Measurements from ENCODE around the gene NRCAM. TPM values are rescaled to one million over a fixed set of nuclear protein-coding genes. Genes with fewer than 3 reads are reported as not detected.

Gene NRCAM
- total and polyA plus RNA-seq, 8 donors, result 10.6 to 36.7 (median 16.2) TPM

DNA sequence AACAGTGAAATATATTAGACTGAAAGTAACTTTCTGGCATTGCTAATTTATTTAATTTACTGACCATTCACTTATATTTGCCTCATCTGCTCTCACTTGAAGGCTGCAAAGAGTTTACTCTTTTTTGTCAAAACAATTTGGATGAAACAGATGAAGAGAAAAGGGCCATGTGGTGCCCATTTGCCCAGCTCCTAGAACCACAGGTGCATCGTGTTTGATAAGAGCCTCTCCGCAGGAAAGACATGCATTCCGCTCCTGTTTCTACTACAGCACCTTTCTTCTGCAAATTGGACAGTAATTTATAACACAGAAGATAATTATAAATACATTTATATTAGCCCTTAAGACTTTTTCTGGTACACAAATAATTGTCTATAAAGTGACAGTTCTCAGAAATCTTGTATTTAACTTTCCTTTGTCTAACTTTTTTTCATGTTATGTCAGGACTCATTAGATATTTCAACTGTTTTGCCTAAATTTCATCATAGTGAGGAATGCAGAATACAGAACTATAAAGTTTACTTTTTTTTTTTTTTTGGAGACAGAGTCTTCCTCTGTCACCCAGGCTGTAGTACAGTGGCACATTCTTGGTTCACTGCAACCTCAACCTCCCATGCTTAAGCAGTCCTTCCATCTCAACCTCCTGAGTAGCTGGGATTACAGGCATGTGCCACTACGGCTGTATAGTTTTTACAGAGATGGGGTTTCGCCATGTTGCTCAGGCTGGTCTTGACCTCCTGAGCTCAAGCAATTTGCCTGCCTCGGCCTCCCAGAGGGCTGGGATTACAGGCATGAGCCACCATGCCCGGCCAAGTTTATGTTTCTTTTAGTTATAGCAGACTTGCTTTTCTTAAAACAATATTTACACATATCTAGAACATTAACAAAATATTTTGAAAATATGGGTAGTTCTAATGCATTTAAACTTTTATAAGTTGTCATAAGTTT, 326.9 kb downstream of the NRCAM start:
- no peaks in the 10 kb centered on the region for H3K4me1 ChIP-seq
- no peak overlapping the region for H3K4me3 ChIP-seq
- H3K36me3 ChIP-seq, result no peaks in the 10 kb centered on the region
- no peak overlapping the region for H3K27ac ChIP-seq
- H3K27me3 ChIP-seq, result no peaks in the 10 kb centered on the region
- TF ChIP-seq, protein P1, sequence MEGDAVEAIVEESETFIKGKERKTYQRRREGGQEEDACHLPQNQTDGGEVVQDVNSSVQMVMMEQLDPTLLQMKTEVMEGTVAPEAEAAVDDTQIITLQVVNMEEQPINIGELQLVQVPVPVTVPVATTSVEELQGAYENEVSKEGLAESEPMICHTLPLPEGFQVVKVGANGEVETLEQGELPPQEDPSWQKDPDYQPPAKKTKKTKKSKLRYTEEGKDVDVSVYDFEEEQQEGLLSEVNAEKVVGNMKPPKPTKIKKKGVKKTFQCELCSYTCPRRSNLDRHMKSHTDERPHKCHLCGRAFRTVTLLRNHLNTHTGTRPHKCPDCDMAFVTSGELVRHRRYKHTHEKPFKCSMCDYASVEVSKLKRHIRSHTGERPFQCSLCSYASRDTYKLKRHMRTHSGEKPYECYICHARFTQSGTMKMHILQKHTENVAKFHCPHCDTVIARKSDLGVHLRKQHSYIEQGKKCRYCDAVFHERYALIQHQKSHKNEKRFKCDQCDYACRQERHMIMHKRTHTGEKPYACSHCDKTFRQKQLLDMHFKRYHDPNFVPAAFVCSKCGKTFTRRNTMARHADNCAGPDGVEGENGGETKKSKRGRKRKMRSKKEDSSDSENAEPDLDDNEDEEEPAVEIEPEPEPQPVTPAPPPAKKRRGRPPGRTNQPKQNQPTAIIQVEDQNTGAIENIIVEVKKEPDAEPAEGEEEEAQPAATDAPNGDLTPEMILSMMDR (IDR thresholded peaks at IDR 0.05), result no peak
- DNase-seq (no peak), ATAC-seq (no peak)
- no peaks in the 10 kb centered on the region for H3K9me3 ChIP-seq
- intact Hi-C loops (cut with DNase I), result no loop called here

DNA sequence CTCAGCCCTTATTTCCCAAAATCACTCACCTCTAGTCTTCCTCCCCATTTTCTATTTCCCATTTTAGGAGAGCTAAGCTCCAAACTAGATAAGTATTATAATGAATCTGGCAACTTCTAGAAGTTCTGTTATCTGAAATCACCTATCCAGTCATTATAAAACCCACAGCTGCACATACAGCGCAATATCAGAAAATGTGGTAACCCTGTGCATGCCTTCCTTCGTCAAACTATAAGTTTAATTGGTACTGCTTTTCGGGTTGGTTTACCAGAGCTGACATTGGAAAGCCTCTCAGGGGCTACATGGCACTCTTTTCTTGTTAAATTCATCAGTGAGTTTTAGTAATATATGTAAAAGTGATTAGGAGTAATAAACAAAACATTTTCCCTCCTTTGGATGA, 327.7 kb downstream of the NRCAM start:
- H3K27me3 ChIP-seq, result no peaks in the 10 kb centered on the region
- no peaks in the 10 kb centered on the region for H3K4me1 ChIP-seq
- ATAC-seq (no peak), DNase-seq (no peak)
- no peaks in the 10 kb centered on the region for H3K9me3 ChIP-seq
- TF ChIP-seq, protein P1 (IDR thresholded peaks at IDR 0.05), result no peak
- no peak overlapping the region for H3K4me3 ChIP-seq
- intact Hi-C loops (cut with DNase I), result no loop called here
- no peak overlapping the region for H3K27ac ChIP-seq
- H3K36me3 ChIP-seq, result no peaks in the 10 kb centered on the region

DNA sequence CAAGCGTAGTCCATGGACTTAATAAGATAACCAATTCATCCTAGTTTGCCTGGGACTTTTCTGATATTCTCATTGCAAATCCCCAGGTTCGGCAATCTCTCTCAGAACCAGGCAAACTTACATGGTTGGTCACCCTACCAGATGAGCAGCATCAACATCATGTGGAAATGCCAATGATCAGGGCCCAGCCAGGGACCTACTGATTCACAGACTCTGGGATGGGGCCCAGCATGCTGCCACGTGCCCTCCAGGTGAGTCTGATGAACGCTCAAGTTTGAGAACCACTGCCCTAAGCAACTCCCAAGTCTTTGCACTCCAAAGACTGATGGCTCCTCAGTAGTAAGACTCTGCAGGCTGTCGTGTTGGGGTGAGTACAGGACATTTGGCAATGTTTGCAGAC, 328.8 kb downstream of the NRCAM start:
- Histone ChIP-seq H3K27me3 (no peaks in the 10 kb centered on the region), H3K36me3 (no peaks in the 10 kb centered on the region), H3K9me3 (no peaks in the 10 kb centered on the region), H3K4me3 (no peak overlapping the region), H3K4me1 (no peaks in the 10 kb centered on the region), H3K27ac (no peak overlapping the region)
- TF ChIP-seq, protein P1 (IDR thresholded peaks at IDR 0.05), result no peak
- intact Hi-C loops (cut with DNase I), result no loop called here
- DNase-seq (no peak), ATAC-seq (no peak)

DNA sequence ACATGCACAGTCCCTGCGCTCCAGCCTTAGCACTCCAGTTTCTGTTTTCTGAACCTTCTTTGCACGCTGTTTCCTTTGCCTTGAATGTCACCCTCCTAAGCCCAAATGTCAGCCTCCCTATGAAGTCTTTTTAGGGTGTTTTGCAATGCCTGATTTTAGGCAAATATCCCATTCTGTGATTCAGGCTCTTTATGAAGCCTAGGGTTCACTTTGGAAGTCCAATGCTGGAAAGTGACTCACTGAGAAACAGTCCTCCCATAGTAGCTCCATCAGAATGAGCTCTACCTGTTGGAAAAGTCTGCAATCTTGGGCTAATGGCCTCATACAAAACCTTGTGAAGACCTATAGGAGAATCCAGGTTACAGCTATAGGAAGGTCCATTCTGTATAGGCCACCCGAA, 331.4 kb downstream of the NRCAM start:
- TF ChIP-seq, protein P1 (IDR thresholded peaks at IDR 0.05), result no peak
- ATAC-seq, result no peak
- Histone ChIP-seq H3K9me3 (no peaks in the 10 kb centered on the region), H3K36me3 (no peaks in the 10 kb centered on the region), H3K4me3 (no peak overlapping the region), H3K4me1 (no peaks in the 10 kb centered on the region), H3K27me3 (no peaks in the 10 kb centered on the region), H3K27ac (no peak overlapping the region)
- intact Hi-C loops (cut with DNase I), result no loop called here
- DNase-seq, result no peak

DNA sequence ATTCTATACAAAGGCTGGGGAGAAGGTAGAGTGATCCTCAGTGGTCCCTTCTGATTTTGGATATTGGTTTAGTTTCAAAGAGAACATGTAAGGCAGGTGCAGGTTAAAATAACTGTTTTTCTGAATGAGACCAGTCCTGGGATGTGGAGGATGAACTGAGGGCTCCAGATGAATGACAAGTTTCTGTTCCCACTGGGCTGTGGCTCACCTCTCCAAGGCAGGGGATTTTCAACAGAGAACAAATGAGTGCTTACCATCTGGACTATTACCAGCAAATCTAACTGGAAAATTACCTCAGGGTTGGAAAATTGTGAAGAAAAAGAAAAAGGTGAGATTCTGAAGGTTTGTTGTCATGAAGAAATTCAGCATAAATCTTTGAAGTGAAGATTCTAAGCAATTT, 334.1 kb downstream of the NRCAM start:
- Histone ChIP-seq H3K27ac (no peak overlapping the region), H3K36me3 (no peaks in the 10 kb centered on the region), H3K9me3 (no peaks in the 10 kb centered on the region), H3K4me1 (no peaks in the 10 kb centered on the region), H3K27me3 (no peaks in the 10 kb centered on the region), H3K4me3 (no peak overlapping the region)
- TF ChIP-seq, protein P1 (IDR thresholded peaks at IDR 0.05), result no peak
- intact Hi-C loops (cut with DNase I), result no loop called here
- DNase-seq (no peak), ATAC-seq (no peak)
